K562 (cell line): ENCODE results near the gene CTTNBP2NL. TPM values are rescaled to one million over a fixed set of nuclear protein-coding genes. Genes with fewer than 3 reads are reported as not detected.

ENCODE experiments used
- ATAC-seq: fragments of 200-7000 bp; cut with Tn5 transposase; 3 replicates; pipeline ENCODE4 v1.9.1; 2020; ENCODE audit warnings: moderate library complexity
- BruUV-seq: library from RNA; stranded (reverse); fragments of 400-500 nt; replicated peaks from 2 replicates; lab custom pipeline; 2021; lab: Mats Ljungman, UMichigan
- CTCF ChIA-PET: fragments of 300-600 bp; formaldehyde crosslinking; extraction: SDS; loops from one replicate; lab custom pipeline; 2021; ENCODE audit warnings: low intra/inter-chr PET ratio; lab: Yijun Ruan, JAX
- POLR2A ChIA-PET: fragments of 300-600, 350-650 bp; sonication (Branson Sonifier 250); formaldehyde crosslinking; extraction: SDS; loops from one replicate; lab custom pipeline; 2021; ENCODE audit warnings: antibody characterized with exemption, inconsistent platforms; lab: Yijun Ruan, JAX
- DNase-seq, 4 experiments: peaks; one replicate each; pipeline versions ENCODE4 v3.0.0 to v3.0.0-alpha.2; 2011 to 2018; ENCODE audit warnings: low spot score in 3 of 4, mixed read lengths in 3 of 4; ENCODE audit errors: extremely low read depth in 1 of 4
- FAIRE-seq: peaks from 2 replicates; lab custom pipeline; 2011; peaks lifted over from hg19 to GRCh38; lab: Jason Lieb, UNC
- H2AFZ ChIP-seq: 2 replicates; pipeline ENCODE4 v1.6.0; 2011; ENCODE audit warnings: low read depth, low read length, control low read depth, inconsistent platforms
- H3K27ac ChIP-seq: fragments of 200-600 bp; 3 replicates; pipeline ENCODE4 v1.8.0; 2011; ENCODE audit warnings: low read depth, mild to moderate bottlenecking, control low read depth, inconsistent platforms, low read length, moderate library complexity, mixed read lengths; ENCODE audit errors: extremely low read depth
- H3K27me3 ChIP-seq, 2 experiments: fragments of 300-600 bp in 1 of 2; 2 replicates in 1 of 2; 3 replicates in 1 of 2; pipeline versions ENCODE4 v1.6.0 to v1.8.0; 2011; ENCODE audit warnings: inconsistent platforms in 2 of 2, low read length in 2 of 2, mild to moderate bottlenecking in 1 of 2, mixed read lengths in 1 of 2, moderate library complexity in 1 of 2; ENCODE audit not compliant: control insufficient read depth in 2 of 2, insufficient read depth in 2 of 2
- H3K36me3 ChIP-seq: fragments of 300-600 bp; 3 replicates; pipeline ENCODE4 v1.8.0; 2011; ENCODE audit warnings: mild to moderate bottlenecking, low read length, inconsistent platforms; ENCODE audit not compliant: control insufficient read depth, insufficient read depth
- H3K4me1 ChIP-seq, 2 experiments: fragments of 200-600 bp in 1 of 2; replicated peaks in 1 of 2; 2 replicates in 1 of 2; 3 replicates in 1 of 2; pipeline versions ENCODE4 v1.5.1 to v1.8.0; 2011; ENCODE audit warnings: inconsistent platforms in 2 of 2, low read length in 2 of 2, mild to moderate bottlenecking in 1 of 2, mixed read lengths in 1 of 2, moderate library complexity in 1 of 2; ENCODE audit not compliant: control insufficient read depth in 2 of 2, insufficient read depth in 2 of 2
- H3K4me2 ChIP-seq: 2 replicates; pipeline ENCODE4 v1.6.1; 2011; ENCODE audit warnings: low read length, control low read depth, inconsistent platforms, mixed read lengths; ENCODE audit not compliant: insufficient read depth
- H3K4me3 ChIP-seq: fragments of 200-600 bp; sonication (generic), shearing (Covaris generic); 2 replicates; pipeline ENCODE4 v1.5.1; 2016; ENCODE audit warnings: control low read depth, inconsistent platforms
- H3K79me2 ChIP-seq: fragments of 200-600 bp; 3 replicates; pipeline ENCODE4 v1.8.0; 2011; ENCODE audit warnings: low read length, inconsistent platforms; ENCODE audit not compliant: control insufficient read depth, insufficient read depth
- H3K9ac ChIP-seq, 2 experiments: 2 replicates each; pipeline versions ENCODE4 v1.6.0 to v1.6.1; 2011; ENCODE audit warnings: low read depth in 2 of 2, low read length in 2 of 2, control low read depth in 1 of 2, inconsistent platforms in 1 of 2, mild to moderate bottlenecking in 1 of 2, mixed read lengths in 1 of 2; ENCODE audit not compliant: insufficient read depth in 1 of 2
- H3K9me1 ChIP-seq: one replicate; pipeline ENCODE4 v1.6.0; 2011; ENCODE audit warnings: inconsistent platforms, mild to moderate bottlenecking, low read length, moderate library complexity; ENCODE audit not compliant: control insufficient read depth, insufficient read depth
- H3K9me3 ChIP-seq: replicated peaks from 2 replicates; pipeline ENCODE4 v1.5.1; 2011; ENCODE audit warnings: low read depth, low read length, inconsistent platforms; ENCODE audit not compliant: control insufficient read depth, insufficient read depth
- H4K20me1 ChIP-seq: replicated peaks from 2 replicates; pipeline ENCODE4 v1.6.1; 2011; ENCODE audit warnings: low read length, inconsistent platforms, mixed read lengths; ENCODE audit not compliant: control insufficient read depth, insufficient read depth
- FOXJ2 ChIP-seq: fragments of 200-800 bp; sonication (Bioruptor generic); IDR thresholded peaks from 2 replicates; pipeline ENCODE4 v1.6.1; 2016; ENCODE audit warnings: missing genetic modification characterization, missing compliant biosample characterization
- KLF6 ChIP-seq: fragments of 250-450 bp; sonication (Bioruptor Pico); IDR thresholded peaks from 2 replicates; pipeline ENCODE4 v1.4.0; 2020; ENCODE audit warnings: mild to moderate bottlenecking, moderate library complexity, borderline replicate concordance
- PREB ChIP-seq: sonication (generic); formaldehyde crosslinking; IDR thresholded peaks from 2 replicates; pipeline ENCODE4 v1.8.1; 2023; ENCODE audit warnings: mild to moderate bottlenecking, missing genetic modification reagents
- RBM39 ChIP-seq: fragments of 200-400 bp; formaldehyde crosslinking; optimal IDR thresholded peaks from 2 replicates; pipeline ENCODE3; 2018; ENCODE audit warnings: low read depth, low read length
- RHOXF2B ChIP-seq: fragments of 250-450 bp; sonication (Bioruptor Pico); conservative IDR thresholded peaks from 2 replicates; pipeline ENCODE4 v1.5.1; 2021
- SOX6 ChIP-seq: fragments of 450-650 bp; IDR thresholded peaks from 2 replicates; pipeline ENCODE4 v1.6.1; 2014; ENCODE audit warnings: mild to moderate bottlenecking
- ZFPM2 ChIP-seq: fragments of 250-450 bp; sonication (Bioruptor Pico); IDR thresholded peaks from 2 replicates; pipeline ENCODE4 v1.5.1; 2022; ENCODE audit warnings: mild to moderate bottlenecking
- WGBS: fragments of 100-300 bp; shearing (Covaris generic); methylation state at CpG from one replicate; pipeline ENCODE4 v1.1.6; 2016; ENCODE audit warnings: low coverage, mixed read lengths; ENCODE audit not compliant: insufficient coverage; ENCODE audit errors: missing lambda C conversion rate; 5-methylcytosine and 5-hydroxymethylcytosine counted together
- in situ Hi-C: fragments of 300-500 bp; cut with MboI; formaldehyde crosslinking; loops from 4 replicates; pipeline ENCODE4 v1.15.0; 2018; ENCODE audit warnings: inconsistent platforms, mixed read lengths
- intact Hi-C: fragments of 100-400 bp; cut with micrococcal nuclease; formaldehyde crosslinking; loops from 2 replicates; pipeline ENCODE4 v1.14.2; 2022
- microRNA-seq: library from miRNA; unstranded; fragments of <30 nt; microRNA quantifications from one replicate; pipeline ENCODE4, GENCODE V29; 2018; ENCODE audit warnings: borderline microRNAs expressed
- polyA plus RNA-seq, 8 experiments: library from polyadenylated mRNA; depleted of rRNA in 4 of 8; stranded (reverse) in 5 of 8; unstranded in 3 of 8; fragments of >200 nt; fragmentation: Nextera tagmentation in 2 of 8; fragmentation: Illumina TruSeq in 1 of 8; extraction: Ambion mirVana in 2 of 8; extraction: Trizol in 1 of 8; gene quantifications; 2 replicates each; pipeline versions ENCODE4 v1.2.1 to v1.2.3, GENCODE V29; 2011 to 2014; ENCODE audit warnings: inconsistent platforms in 1 of 8, missing spikeins in 1 of 8
- small RNA-seq: library from RNA; depleted of rRNA; stranded (forward); fragments of <200 nt; gene quantifications from one replicate; pipeline ENCODE3, GENCODE V24; 2014
- total RNA-seq, 7 experiments: library from RNA; depleted of rRNA in 6 of 7; stranded (reverse); fragments of >200 nt in 6 of 7; fragmentation: Illumina TruSeq in 2 of 7; extraction: Trizol in 2 of 7; gene quantifications; 2 replicates each; pipeline versions ENCODE4 v1.2.1 to v1.2.3, GENCODE V29; 2011 to 2021; ENCODE audit warnings: low replicate concordance in 1 of 7

The CTTNBP2NL gene
- total and polyA plus RNA-seq, 9 of the 15 experiments (the other 6 are each of a cell fraction or from before 2014, with no cell fraction given) = 0.27 to 1.4 (median 0.62) TPM

- intact Hi-C loops (no loop called here), in situ Hi-C loops (no loop called here)
- TF ChIP-seq ZFPM2 (CRISPR knock-in tag) (no peak), SOX6 (no peak), KLF6 (CRISPR knock-in tag) (no peak), FOXJ2 (tag) (no peak), PREB (no peak), RBM39 (no peak), RHOXF2B (CRISPR knock-in tag) (no peak)
- Histone ChIP-seq H3K27ac (no peak overlapping the region), H3K27me3 (peaks cover 27 to 65% of the 10 kb centered on the region in 2 experiments), H3K9me3 (no peaks in the 10 kb centered on the region), H3K36me3 (no peaks in the 10 kb centered on the region), H2AFZ (no peak overlapping the region), H3K9ac (no peak overlapping the region; a peak in 1 of 4 replicates), H3K4me1 (peaks cover 9 to 22% of the 10 kb centered on the region in 2 experiments), H3K4me2 (no peak overlapping the region), H4K20me1 (0 out of 2 replicates have a peak, but pooled peaks cover 4% of the 10 kb centered on the region), H3K79me2 (no peaks in the 10 kb centered on the region), H3K9me1 (no peaks in the 10 kb centered on the region), H3K4me3 (no peak overlapping the region)
- ChIA-PET POLR2A (interaction anchor here (1.0 kb wide), 1 partner anchor 18 kb away, joined by 3 read pairs; no protein-coding TSS in a partner anchor), CTCF (no interaction called here)
- BruUV-seq = no TSS peak
- ATAC-seq (no peak), DNase-seq (no peak), FAIRE-seq (no peak)
- WGBS = 11% methylated on average over 4 of the region's 7 CpGs
Measured at GRCh38 chr1:112510340-112510739, 114.3 kb downstream of the CTTNBP2NL start.

Small RNAs within 50 kb of the gene (microRNA-seq; reads per million reads assigned to microRNA genes)
- not detected for gene MIR4256

Small RNAs within 50 kb of the gene (small RNA-seq; reads per million reads assigned to genes)
- 0.15 reads per million for gene RF01210

Other genes with a start within 250 kb of the CTTNBP2NL start
- gene WNT2B, start 112.8 kb downstream of the CTTNBP2NL start, total RNA-seq (2014; rRNA removed) = not detected in 2 replicates
- not detected in 2 replicates for gene WNT2B, start 112.8 kb downstream of the CTTNBP2NL start, total RNA-seq (2014; rRNA removed; fragmentation: Illumina TruSeq; extraction: Trizol)
- 0.04 TPM in 1 of 2 replicates, not detected in the other for gene WNT2B, start 112.8 kb downstream of the CTTNBP2NL start, total RNA-seq (2015; rRNA removed; fragmentation: Illumina TruSeq; extraction: Trizol)
- gene WNT2B, start 112.8 kb downstream of the CTTNBP2NL start, total RNA-seq (2021) = 0.02 and 0.04 TPM in 2 replicates
- 0.04 and 0.09 TPM in 2 replicates for gene WNT2B, start 112.8 kb downstream of the CTTNBP2NL start, polyA plus RNA-seq (2011; rRNA removed)
- not detected in 2 replicates for gene WNT2B, start 112.8 kb downstream of the CTTNBP2NL start, polyA plus RNA-seq (2014; fragmentation: Illumina TruSeq; extraction: Trizol)
- under 1 TPM; 0.03 to 0.06 TPM for gene WNT2B, start 112.8 kb downstream of the CTTNBP2NL start, polyA plus RNA-seq (2014; fragmentation: Nextera tagmentation; extraction: Ambion mirVana)
- gene WNT2B, start 112.8 kb downstream of the CTTNBP2NL start, polyA plus RNA-seq (2014; rRNA removed) = 0.05 TPM in 1 of 2 replicates, not detected in the other
- gene ST7L, start 222.9 kb downstream of the CTTNBP2NL start, total RNA-seq (2014; rRNA removed) = 21.0 and 23.3 TPM in 2 replicates
- 27.7 and 28.8 TPM in 2 replicates for gene ST7L, start 222.9 kb downstream of the CTTNBP2NL start, total RNA-seq (2014; rRNA removed; fragmentation: Illumina TruSeq; extraction: Trizol)
- 31.1 and 32.1 TPM in 2 replicates for gene ST7L, start 222.9 kb downstream of the CTTNBP2NL start, total RNA-seq (2015; rRNA removed; fragmentation: Illumina TruSeq; extraction: Trizol)
- 18.8 and 21.7 TPM in 2 replicates for gene ST7L, start 222.9 kb downstream of the CTTNBP2NL start, total RNA-seq (2021)
- 27.4 and 32.5 TPM in 2 replicates for gene ST7L, start 222.9 kb downstream of the CTTNBP2NL start, polyA plus RNA-seq (2011; rRNA removed)
- gene ST7L, start 222.9 kb downstream of the CTTNBP2NL start, polyA plus RNA-seq (2014; fragmentation: Illumina TruSeq; extraction: Trizol) = 26.2 and 26.6 TPM in 2 replicates
- 10 to 100 TPM in 1 of 2 experiments, 1 to 10 TPM in 1; 9.0 to 10.7 TPM for gene ST7L, start 222.9 kb downstream of the CTTNBP2NL start, polyA plus RNA-seq (2014; fragmentation: Nextera tagmentation; extraction: Ambion mirVana)
- gene ST7L, start 222.9 kb downstream of the CTTNBP2NL start, polyA plus RNA-seq (2014; rRNA removed) = 29.4 and 39.4 TPM in 2 replicates
- gene CAPZA1, start 223.6 kb downstream of the CTTNBP2NL start, total RNA-seq (2014; rRNA removed) = 244 and 278 TPM in 2 replicates
- gene CAPZA1, start 223.6 kb downstream of the CTTNBP2NL start, total RNA-seq (2014; rRNA removed; fragmentation: Illumina TruSeq; extraction: Trizol) = 306 and 352 TPM in 2 replicates
- gene CAPZA1, start 223.6 kb downstream of the CTTNBP2NL start, total RNA-seq (2015; rRNA removed; fragmentation: Illumina TruSeq; extraction: Trizol) = 281 and 297 TPM in 2 replicates
- 266 and 289 TPM in 2 replicates for gene CAPZA1, start 223.6 kb downstream of the CTTNBP2NL start, total RNA-seq (2021)
- gene CAPZA1, start 223.6 kb downstream of the CTTNBP2NL start, polyA plus RNA-seq (2011; rRNA removed) = 298 and 365 TPM in 2 replicates
- 286 and 340 TPM in 2 replicates for gene CAPZA1, start 223.6 kb downstream of the CTTNBP2NL start, polyA plus RNA-seq (2014; fragmentation: Illumina TruSeq; extraction: Trizol)
- 1,000 to 10,000 TPM in 1 of 2 experiments, 100 to 1,000 TPM in 1; 805 to 1,020 TPM for gene CAPZA1, start 223.6 kb downstream of the CTTNBP2NL start, polyA plus RNA-seq (2014; fragmentation: Nextera tagmentation; extraction: Ambion mirVana)
- gene CAPZA1, start 223.6 kb downstream of the CTTNBP2NL start, polyA plus RNA-seq (2014; rRNA removed) = 234 and 237 TPM in 2 replicates